ENCODE measurements around the gene TMEM131. TPM values are rescaled to one million over a fixed set of nuclear protein-coding genes. Genes with fewer than 3 reads are reported as not detected.

The TMEM131 gene
- total RNA-seq, 2 experiments from 2014 or later, result 17.4 to 32.3 TPM

- DNase-seq (ENCODE audit: low spot score), result no peak
- no peaks in the 10 kb centered on the region for H3K79me2 ChIP-seq (ENCODE audit: insufficient read depth, low read depth, low read length)
- no peak overlapping the region for H3K4me3 ChIP-seq (ENCODE audit: low read depth, low read length, poor library complexity, severe bottlenecking)
- H2AFZ ChIP-seq (ENCODE audit: low read length), result no peak overlapping the region
- peaks cover 29% of the 10 kb centered on the region for H3K36me3 ChIP-seq (ENCODE audit: insufficient read depth, low read length)
- CTCF ChIA-PET (ENCODE audit: unreplicated experiment), result no interaction called here
- H4K20me1 ChIP-seq (ENCODE audit: insufficient read depth, low read length), result no peaks in the 10 kb centered on the region
- H3K9me3 ChIP-seq (ENCODE audit: low read length), result 0 out of 2 replicates have a peak, but pooled peaks cover 6% of the 10 kb centered on the region
- POLR2A ChIA-PET, result no interaction called here
- H3K4me1 ChIP-seq (ENCODE audit: insufficient read depth, low read length, poor library complexity, severe bottlenecking), result no peaks in the 10 kb centered on the region
- H3K9me2 ChIP-seq (ENCODE audit: insufficient read depth, low read length), result no peaks in the 10 kb centered on the region
- intact Hi-C loops (cut with micrococcal nuclease; ENCODE audit: unreplicated experiment), result no loop called here
- BruUV-seq (replicated peaks), result no TSS peak
- H3K27ac ChIP-seq (ENCODE audit: low read depth, low read length, poor library complexity, severe bottlenecking), result no peak overlapping the region
- no peak overlapping the region for H3K4me2 ChIP-seq (ENCODE audit: low read length)
- TF ChIP-seq, protein P1, sequence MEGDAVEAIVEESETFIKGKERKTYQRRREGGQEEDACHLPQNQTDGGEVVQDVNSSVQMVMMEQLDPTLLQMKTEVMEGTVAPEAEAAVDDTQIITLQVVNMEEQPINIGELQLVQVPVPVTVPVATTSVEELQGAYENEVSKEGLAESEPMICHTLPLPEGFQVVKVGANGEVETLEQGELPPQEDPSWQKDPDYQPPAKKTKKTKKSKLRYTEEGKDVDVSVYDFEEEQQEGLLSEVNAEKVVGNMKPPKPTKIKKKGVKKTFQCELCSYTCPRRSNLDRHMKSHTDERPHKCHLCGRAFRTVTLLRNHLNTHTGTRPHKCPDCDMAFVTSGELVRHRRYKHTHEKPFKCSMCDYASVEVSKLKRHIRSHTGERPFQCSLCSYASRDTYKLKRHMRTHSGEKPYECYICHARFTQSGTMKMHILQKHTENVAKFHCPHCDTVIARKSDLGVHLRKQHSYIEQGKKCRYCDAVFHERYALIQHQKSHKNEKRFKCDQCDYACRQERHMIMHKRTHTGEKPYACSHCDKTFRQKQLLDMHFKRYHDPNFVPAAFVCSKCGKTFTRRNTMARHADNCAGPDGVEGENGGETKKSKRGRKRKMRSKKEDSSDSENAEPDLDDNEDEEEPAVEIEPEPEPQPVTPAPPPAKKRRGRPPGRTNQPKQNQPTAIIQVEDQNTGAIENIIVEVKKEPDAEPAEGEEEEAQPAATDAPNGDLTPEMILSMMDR (conservative IDR thresholded peaks at IDR 0.05; ENCODE audit: low read length), result no peak
- no peak for TF ChIP-seq EZH2phosphoT487 (IDR thresholded peaks at IDR 0.05; ENCODE audit: borderline replicate concordance, low read depth, low read length)
These were observed 263.1 kb downstream of the TMEM131 start for GRCh38 chr2:97732436-97733340.

DNA sequence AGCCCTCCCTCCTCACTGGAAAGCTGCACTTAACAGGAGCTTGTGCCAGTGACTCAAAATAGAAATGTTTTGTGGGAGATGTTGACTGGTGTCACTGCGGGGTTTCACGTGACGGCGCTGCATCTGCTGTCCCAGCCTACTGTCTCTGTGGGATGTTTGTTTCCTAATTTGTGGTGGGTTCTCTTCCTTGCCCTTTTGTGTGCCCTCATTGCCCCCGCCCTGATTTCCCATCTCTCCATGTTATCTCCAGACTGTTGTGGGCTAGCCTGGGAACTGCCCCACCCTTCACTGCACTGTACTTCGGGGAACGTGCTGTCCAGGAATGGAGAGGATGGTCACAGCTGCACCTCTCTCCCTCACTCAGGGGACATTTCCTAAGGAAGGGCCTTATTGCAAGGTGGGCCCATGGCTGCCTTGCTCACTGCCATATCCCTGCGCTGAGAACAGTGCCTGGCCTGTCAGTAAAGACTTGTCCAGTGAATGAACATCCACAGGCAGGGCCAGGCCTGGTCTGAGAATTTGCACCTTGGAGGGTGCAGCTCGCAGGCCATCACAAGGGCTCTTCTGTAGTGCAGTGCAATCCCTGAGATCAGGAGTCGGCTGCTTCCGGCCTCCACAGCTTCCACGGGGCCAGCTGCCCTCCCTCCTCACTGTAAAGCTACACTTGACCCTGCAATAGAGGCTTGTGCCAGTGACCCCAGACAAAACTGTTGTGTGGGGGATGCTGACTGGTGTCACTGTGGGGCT lies 264.3 kb downstream of the TMEM131 start:
- Histone ChIP-seq H3K9me2 (ENCODE audit: insufficient read depth, low read length) (no peaks in the 10 kb centered on the region), H3K79me2 (ENCODE audit: insufficient read depth, low read depth, low read length) (no peaks in the 10 kb centered on the region), H3K9me3 (ENCODE audit: low read length) (0 out of 2 replicates have a peak, but pooled peaks cover 6% of the 10 kb centered on the region), H3K36me3 (ENCODE audit: insufficient read depth, low read length) (peaks cover 41% of the 10 kb centered on the region), H3K4me1 (ENCODE audit: insufficient read depth, low read length, poor library complexity, severe bottlenecking) (no peaks in the 10 kb centered on the region), H3K4me2 (ENCODE audit: low read length) (no peak overlapping the region), H4K20me1 (ENCODE audit: insufficient read depth, low read length) (no peaks in the 10 kb centered on the region), H3K4me3 (ENCODE audit: low read depth, low read length, poor library complexity, severe bottlenecking) (no peak overlapping the region), H2AFZ (ENCODE audit: low read length) (no peak overlapping the region), H3K27ac (ENCODE audit: low read depth, low read length, poor library complexity, severe bottlenecking) (no peak overlapping the region)
- ChIA-PET CTCF (ENCODE audit: unreplicated experiment) (no interaction called here), POLR2A (interaction anchor here (0.7 kb wide), 1 partner anchor 455 kb away, joined by 3 read pairs; no protein-coding TSS in a partner anchor)
- no peak for DNase-seq (ENCODE audit: low spot score)
- intact Hi-C loops (cut with micrococcal nuclease; ENCODE audit: unreplicated experiment), result no loop called here
- TF ChIP-seq, protein P1 (conservative IDR thresholded peaks at IDR 0.05; ENCODE audit: low read length), result no peak
- TF ChIP-seq EZH2phosphoT487 (IDR thresholded peaks at IDR 0.05; ENCODE audit: borderline replicate concordance, low read depth, low read length), result no peak
- BruUV-seq (replicated peaks), result no TSS peak
